Ovary (tissue), 3 donors: ENCODE results near the gene HMG20B.

ENCODE experiments used
- POLR2A ChIP-seq: fragments of 450-650 bp; IDR thresholded peaks from one replicate; pipeline ENCODE4 v1.6.1; 2017; ENCODE audit warnings: antibody characterized with exemption, mild to moderate bottlenecking, moderate library complexity
- TF ChIP-seq, protein P1 (sequence below), 3 donors: fragments of 450-650 bp in 2 of 3; fragments of 200-600 bp in 1 of 3; IDR thresholded peaks; one replicate each; pipeline versions ENCODE4 v1.5.1 to v1.8.0; 2016 to 2022; ENCODE audit warnings: antibody characterized with exemption in 3 of 3, mild to moderate bottlenecking in 1 of 3
- donor health status: DM: no; HTN: no; CAD: no.

- TF ChIP-seq, protein P1, sequence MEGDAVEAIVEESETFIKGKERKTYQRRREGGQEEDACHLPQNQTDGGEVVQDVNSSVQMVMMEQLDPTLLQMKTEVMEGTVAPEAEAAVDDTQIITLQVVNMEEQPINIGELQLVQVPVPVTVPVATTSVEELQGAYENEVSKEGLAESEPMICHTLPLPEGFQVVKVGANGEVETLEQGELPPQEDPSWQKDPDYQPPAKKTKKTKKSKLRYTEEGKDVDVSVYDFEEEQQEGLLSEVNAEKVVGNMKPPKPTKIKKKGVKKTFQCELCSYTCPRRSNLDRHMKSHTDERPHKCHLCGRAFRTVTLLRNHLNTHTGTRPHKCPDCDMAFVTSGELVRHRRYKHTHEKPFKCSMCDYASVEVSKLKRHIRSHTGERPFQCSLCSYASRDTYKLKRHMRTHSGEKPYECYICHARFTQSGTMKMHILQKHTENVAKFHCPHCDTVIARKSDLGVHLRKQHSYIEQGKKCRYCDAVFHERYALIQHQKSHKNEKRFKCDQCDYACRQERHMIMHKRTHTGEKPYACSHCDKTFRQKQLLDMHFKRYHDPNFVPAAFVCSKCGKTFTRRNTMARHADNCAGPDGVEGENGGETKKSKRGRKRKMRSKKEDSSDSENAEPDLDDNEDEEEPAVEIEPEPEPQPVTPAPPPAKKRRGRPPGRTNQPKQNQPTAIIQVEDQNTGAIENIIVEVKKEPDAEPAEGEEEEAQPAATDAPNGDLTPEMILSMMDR (IDR thresholded peaks at IDR 0.05): no peak
- no peak for TF ChIP-seq POLR2A
Measured at GRCh38 chr19:3530389-3530788, 42.4 kb upstream of the HMG20B start.
